GM12875 (cell line): ENCODE data around the gene PIAS4.

ENCODE experiments used
- H3K4me3 ChIP-seq: one replicate; pipeline ENCODE4 v1.5.1; 2011; ENCODE audit warnings: low read depth, low read length, control low read depth
- CTCF ChIP-seq: IDR thresholded peaks from 2 replicates; pipeline ENCODE4 v1.5.1; 2011; ENCODE audit warnings: low read depth, mild to moderate bottlenecking, control low read depth, inconsistent platforms, low read length, moderate library complexity, borderline replicate concordance; ENCODE audit not compliant: insufficient read depth

PIAS4 gene

GRCh38 chr19:4065430-4066175 lies 58.1 kb downstream of the PIAS4 start:
- no peak for TF ChIP-seq CTCF
- H3K4me3 ChIP-seq, result peak overlapping the region; percentile 68

- peak overlapping the region; percentile 66 for H3K4me3 ChIP-seq
- TF ChIP-seq CTCF, result no peak
Measured at GRCh38 chr19:4066176-4066606, 58.7 kb downstream of the PIAS4 start.

GRCh38 chr19:4066682-4067395 lies 59.3 kb downstream of the PIAS4 start, which contains the start of gene ZBTB7A:
ZBTB7A (minus strand) TSS chr19:4066899; CDS start chr19:4055232, 11,667 bp downstream.
- no peak for TF ChIP-seq CTCF

GRCh38 chr19:4067396-4068046 lies 60.0 kb downstream of the PIAS4 start:
- peak overlapping the region; percentile 66 for H3K4me3 ChIP-seq
- TF ChIP-seq CTCF, result no peak

More at GRCh38 chr19:4066682-4067395, 59.3 kb downstream of the PIAS4 start, which contains the start of gene ZBTB7A:
- H3K4me3 ChIP-seq, result peak within 1 kb of the TSS; percentile 66

- H3K4me3 ChIP-seq, result peak overlapping the region; percentile 2
- TF ChIP-seq CTCF, result no peak
Measured at GRCh38 chr19:4068047-4068966, 60.8 kb downstream of the PIAS4 start.

GRCh38 chr19:4069331-4069959 lies 61.9 kb downstream of the PIAS4 start:
- TF ChIP-seq CTCF, result no peak
- H3K4me3 ChIP-seq, result no peak overlapping the region
